Dedifferentiated amniotic fluid mesenchymal stem cell (primary cell): ENCODE measurements around the gene STOML3.
A peak's percentile ranks its signal among the peaks of the same experiment; 100 is the strongest.

ENCODE experiments used
- DNase-seq: peaks from one replicate; pipeline ENCODE4 v3.0.0-alpha.2; 2016; ENCODE audit errors: extremely low spot score

STOML3 gene

GRCh38 chr13:38981096-38981495 lies 9.5 kb downstream of the STOML3 start:
- DNase-seq: no peak

DNA sequence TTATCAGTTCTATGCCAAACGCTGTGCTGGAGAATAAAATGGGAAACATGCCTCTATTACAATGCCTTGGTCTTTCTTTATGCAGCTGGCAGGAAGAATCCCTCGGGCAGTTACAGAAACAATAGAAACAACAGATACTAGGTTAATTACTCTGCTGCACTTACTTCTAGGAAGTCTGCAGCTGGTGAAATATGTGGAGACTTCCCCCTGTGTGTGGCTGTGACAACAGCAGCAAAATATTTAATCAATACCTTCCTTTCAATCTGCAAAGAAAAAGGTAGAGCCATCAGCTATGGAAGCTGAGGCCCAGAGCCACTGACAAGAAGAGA lies 9.9 kb downstream of the STOML3 start:
- no peak for DNase-seq

DNA sequence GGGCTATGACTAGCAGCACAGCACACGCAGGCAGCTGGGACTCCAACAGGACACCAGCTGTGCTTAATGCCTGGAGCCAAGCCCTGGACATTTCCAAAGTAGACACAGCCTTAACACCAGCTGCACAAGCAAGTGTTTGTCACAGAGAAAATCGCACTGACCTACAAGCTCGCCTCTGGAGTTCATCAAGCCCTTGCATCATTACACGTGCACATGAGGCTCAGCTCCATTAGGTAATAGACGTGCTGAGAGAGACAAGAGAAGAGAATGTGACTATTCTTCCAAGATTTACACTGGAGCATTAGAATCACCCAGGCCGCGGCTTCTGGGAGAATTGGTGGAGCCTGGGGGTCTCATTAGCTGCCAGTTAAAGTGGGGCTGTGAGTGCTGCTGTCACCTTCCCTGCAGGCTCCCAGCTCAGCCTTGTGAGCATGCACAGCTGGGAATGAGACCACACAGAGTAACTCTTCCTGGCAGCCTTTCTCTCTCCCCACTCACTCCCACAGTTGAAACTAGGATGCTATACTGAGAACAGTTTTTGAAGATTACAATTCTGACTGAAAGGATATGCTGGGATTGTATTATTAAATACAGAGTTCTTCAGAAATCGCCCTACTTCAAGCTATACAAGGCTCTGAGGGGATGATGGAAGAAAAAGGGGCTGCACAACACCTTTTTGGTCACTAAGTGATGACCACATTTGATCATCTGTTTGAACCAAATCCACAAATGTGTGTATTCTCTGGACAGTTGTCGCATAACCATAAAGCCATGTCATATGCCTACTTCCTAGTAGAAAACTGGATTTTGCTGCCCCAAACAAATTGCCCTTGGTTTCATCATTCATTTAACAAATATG lies 10.5 kb downstream of the STOML3 start:
- DNase-seq: peak; percentile 74

GRCh38 chr13:38970380-38971051 lies 20.1 kb downstream of the STOML3 start:
- DNase-seq: no peak

DNA sequence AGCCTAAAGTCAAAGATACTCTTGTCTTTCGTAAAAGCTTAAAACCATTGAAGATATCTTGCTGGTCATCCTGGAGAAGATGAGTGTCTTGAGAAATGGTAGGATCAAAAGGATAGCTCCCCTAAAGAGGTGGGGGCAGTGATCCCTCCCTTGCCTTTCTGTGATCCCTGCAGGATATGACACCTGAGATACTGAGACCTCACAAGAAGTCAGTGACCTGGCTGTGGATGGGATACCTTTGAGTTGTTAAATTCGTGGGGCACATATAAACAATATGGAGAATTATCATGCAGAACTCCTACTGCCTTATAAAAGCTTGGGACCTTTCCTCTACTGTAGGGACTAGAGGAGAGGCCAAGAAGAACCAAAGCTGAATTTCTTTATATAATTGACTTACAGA lies 21.4 kb downstream of the STOML3 start:
- DNase-seq: no peak

DNA sequence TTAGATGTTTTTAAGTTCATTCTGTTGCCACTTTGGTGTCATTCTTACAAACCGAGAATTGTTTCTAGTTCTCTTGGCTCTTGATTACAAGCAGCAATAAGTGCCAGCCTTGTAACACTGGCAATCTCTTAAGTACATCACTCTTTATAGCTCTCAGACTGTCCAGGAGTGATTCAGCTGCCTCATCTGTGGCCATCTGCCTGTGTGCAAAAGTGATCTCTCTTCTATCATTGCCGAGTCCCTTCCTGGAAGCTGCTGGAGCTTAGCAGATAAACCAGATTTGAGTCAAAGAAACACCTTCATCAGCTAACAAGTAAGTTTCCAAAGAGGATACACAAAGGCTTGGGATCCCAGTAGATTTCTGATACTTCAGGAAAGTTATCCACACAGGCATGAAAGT lies 23.2 kb downstream of the STOML3 start:
- no peak for DNase-seq

- no peak for DNase-seq
Measured at GRCh38 chr13:38965281-38965680, 25.4 kb downstream of the STOML3 start.

GRCh38 chr13:38960175-38960574 lies 30.5 kb downstream of the STOML3 start:
- no peak for DNase-seq

DNA sequence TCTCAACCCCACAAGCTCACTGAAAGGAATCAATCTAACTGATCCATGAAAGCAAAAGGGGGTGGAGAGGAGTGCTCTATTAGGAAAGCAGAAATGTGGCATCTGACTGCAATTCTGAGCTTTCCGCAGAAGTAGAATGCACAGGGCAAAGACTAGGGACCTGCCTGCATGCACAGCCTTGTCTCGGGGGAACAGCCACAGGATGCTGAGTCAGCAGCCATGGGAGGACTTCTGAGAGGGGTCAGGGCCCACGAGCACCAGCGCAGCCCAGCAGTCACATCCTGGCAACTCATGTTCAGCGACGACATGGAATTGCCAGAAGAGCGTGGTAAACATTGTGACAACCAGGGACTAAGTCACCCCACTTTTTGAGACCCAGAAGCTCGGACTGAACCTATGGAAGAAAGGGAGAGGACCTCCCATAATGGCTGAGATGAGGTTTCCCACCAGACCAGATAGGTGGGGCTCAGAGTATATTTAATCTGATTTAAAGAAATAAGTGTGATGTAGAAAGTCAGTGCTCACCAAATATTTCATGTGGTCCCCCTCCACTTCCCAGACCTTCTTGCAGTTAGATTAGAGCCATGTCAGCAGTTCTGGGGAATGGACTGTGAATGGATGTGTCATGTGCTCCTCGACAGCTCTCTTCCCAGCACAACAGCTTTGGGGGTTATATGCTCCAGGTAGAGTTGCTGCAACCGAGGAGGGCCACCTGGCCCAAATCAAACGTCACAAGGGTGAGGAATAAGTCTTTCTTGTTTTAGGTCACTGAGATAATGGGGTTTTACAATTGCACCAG lies 32.6 kb downstream of the STOML3 start:
- DNase-seq: no peak

DNA sequence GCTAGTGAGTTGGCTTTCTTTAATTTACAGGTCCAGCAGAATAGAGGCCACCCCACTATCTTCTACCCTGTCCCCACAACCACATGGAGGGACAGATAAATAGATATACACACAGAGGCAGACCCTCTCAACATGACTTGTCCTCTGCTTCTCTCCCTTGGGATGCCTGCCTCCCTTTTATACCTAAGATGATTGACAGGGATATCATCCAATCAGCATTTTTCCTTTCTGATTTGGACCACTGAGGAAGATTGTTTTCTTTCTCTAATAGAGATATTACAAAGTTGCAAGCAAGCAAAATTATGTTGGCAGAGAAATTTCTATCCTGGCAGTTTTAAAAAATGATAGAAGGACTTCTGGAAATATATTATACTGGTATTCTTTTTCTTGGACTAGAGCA lies 35.8 kb downstream of the STOML3 start:
- DNase-seq: no peak

GRCh38 chr13:38954291-38954690 lies 36.3 kb downstream of the STOML3 start:
- no peak for DNase-seq

GRCh38 chr13:38952827-38953226 lies 37.8 kb downstream of the STOML3 start:
- DNase-seq: no peak

DNA sequence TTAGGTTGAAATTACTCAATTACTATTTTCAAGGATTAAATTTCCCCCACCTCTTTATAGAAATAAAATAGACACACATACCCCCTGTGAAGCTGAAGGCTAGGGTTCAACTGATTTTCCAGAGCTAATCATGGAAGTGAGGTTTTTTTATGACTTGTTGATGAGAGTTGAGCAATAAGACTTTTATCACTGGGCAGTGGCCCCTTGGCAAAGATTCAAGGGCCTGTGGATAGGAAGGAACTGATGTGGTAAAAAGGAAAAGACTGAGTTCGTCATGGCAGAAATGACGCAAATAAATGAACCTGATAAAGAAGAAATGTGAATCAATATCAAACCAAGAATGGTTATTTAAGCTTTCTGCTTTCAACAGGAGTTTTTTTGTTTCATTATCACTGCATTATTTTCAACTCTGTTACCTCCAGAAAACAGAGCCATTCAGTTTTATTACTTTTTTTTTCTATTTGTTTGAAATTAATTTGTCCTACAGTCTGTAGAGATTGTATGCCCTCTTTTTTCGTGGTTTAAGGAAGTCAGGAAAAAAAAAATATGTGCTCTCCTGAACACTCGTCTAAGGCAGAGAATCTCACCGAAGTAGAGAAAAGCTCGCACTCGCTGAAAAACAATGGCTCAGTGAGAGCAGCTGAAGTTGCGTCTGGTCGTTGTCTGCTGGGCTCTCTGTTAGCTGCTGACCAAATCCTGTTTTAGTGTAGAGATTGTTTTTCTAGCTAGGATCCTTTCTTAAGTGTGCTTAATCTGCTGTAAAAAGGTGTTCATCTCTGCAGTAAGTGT lies 38.9 kb downstream of the STOML3 start:
- no peak for DNase-seq

DNA sequence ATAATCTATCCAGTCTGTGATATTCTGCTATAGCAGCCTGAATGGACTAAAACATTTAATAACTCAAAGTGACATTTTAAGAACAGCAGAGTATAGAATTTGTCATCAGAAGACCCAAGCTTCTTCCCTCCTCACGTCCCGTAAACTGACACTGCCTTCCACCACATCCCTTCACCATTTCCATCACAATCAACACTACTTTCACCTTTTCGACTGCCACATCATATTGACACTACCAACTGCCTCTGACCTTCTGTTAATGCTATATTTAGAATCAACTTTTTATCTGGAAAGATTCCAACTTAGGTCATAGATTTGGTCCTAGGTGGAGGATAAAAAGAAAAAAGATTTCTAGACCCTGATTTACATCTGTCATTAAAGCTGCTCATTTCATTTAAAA lies 39.6 kb downstream of the STOML3 start:
- DNase-seq: no peak

DNA sequence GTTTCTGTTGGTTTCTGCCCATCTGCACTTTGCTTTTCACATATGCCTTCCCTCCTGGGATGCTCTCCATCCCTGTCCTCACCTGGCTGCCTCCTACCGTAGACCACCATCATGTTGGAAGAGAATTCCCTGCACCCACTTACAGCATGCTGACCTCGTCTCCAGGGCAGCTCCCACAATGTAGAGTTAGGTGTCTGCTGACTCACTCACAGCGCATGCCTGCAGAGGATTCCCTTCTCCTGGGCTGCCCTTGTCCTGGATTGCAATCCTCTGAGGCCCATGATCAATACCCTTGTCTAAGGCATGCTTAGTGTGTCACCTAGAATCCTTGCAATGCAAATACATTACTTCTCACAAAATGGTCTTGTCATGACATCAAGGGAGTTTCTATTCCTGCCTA lies 43.6 kb downstream of the STOML3 start:
- DNase-seq: no peak

DNA sequence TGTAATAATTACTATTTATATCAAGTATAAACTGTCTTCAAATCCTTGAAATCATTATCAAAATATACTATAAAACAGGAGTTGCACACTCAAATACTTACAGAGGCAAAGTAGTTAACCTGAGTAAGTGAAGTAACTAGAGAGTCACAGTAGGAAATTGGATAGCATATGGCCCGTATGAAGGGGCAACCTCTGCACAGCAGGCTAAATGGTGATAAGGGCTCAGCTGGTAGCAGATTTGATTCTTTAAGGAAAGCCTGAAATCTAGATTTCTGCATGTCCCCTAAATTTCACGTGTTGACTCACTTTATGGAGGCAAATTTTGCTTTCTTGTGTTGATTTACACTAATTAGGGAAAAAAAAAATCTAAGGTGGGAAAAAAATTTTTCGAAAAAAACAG lies 46.4 kb downstream of the STOML3 start:
- DNase-seq: no peak

DNA sequence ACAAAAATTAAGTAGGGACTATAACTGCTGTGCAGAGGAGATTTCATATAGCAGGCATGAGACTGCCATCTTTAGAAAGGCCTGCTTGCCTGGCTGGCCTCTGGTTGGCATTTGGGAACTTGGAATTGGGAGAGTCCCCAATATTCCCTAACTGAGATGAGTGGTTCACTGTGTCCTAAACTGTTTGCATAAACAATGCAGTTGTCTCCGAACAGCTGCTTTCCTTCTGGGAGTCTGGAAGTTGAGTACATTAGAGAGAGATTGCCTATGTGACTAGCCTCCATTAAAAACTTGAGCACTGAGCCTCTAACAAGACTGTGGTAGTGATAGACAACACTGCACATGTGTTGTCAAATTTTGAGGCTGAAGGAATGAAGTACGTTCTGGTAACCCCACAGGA lies 47.4 kb downstream of the STOML3 start:
- DNase-seq: no peak

DNA sequence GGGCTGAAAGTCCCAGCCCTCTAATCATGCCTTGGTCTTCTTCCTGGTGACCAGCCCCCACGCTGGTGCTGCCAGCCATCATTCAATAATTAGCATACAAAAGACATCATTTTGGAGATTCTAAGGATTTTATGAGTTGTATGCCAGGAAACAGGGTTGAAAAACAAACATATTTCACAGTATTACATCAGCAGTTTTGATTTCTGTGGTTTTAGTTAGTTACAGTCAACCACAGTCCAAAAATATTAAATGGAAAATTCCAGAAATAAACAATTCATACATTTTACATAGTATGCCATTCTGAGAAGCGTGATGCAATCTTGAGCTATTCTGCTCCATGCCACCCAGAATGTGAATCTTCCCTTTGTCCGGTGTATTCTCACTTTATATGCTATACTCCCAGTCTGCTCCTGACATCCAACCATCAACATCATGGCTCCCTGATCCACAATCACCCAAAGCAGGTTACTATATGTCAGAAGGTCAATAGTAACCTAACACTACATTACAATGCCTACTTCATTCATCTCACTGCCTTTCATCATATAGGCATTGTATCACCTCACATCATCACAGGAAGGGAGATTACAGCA lies 49.2 kb downstream of the STOML3 start:
- DNase-seq: peak; percentile 72

DNA sequence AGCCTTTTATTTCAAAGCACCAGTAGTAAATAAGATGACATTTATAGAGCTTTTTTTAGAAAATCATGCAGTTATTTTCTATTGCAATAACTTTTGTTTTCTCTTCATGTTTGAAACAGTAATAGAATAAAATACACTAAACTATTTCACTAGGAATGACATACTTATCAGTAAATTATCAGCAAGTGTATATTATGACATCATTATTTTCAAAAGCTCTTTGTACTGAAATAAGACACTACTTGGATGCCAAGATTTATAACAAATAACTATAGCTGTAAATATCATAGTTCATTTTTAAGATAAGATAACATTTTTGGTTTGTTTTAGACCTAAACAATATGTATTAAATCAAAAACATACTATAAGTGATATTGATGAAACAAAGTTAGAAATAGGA lies 56.8 kb downstream of the STOML3 start:
- no peak for DNase-seq

- DNase-seq: no peak
Measured at GRCh38 chr13:38922170-38922569, 68.5 kb downstream of the STOML3 start.

DNA sequence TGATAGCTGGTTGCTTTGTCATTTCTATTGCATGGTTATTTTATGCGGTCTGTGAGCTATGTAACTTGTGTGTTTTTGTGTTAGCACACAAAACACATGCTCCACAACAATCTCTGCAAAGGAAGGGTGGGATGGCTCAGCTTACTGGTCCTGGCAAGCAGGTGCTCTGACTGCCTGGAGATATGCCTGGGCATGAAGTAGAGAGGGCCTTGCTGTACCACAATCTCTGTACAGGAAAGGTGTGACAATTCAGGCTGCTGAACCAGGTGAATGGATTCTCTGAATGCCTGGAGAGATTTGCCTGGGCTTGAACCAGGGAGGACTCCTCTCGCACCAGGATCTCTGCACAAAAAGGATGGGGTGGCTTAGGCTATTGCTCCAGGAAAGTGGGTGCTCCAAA lies 69.5 kb downstream of the STOML3 start:
- no peak for DNase-seq
